ENCODE data around the gene PLSCR4. TPM values are rescaled to one million over a fixed set of nuclear protein-coding genes. Genes with fewer than 3 reads are reported as not detected.
"Not testable (repeated sequence)": the region's sequence is repeated elsewhere in the genome, so short reads cannot be mapped to it uniquely, and the experiment has no call there.

The PLSCR4 gene
- total RNA-seq, 4 donors from 2014 or later, result 22.8 to 27.5 (median 25.7) TPM

DNA sequence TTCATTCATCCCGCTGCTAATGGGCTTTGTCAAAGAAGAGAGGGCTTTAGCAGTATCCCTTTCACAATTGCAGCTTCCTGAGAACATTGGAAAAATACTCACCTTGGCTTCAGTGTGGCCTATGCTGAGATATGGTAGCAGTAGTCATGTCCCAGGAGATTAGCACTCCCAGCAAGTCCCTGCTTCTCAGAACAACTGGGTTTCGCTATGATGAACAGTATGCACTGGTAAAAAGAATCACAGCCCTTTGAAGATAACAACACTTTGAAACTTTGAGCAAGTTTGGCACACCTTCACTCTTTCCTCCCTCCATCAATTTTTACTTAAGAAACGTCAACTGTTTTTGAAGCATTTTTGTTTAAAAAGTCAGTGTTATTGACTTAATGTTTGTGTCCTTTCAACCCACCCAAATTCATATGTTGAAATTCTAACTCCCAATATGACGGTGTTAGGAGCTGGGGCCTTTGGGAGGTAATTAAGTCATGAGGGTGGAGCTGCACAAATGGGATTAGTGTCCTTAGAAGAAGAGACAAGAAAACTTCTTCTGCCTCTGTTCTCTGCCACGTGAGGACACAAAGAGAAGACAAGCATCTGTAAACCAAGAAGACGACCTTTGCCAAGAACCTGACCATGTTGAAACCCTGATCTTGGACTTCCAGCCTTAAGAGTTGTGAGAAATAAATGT is 17.8 kb upstream of the PLSCR4 start:
- Histone ChIP-seq H3K27ac (no peak overlapping the region), H3K27me3 (no peaks in the 10 kb centered on the region), H3K4me3 (no peak overlapping the region), H3K9me3 (no peaks in the 10 kb centered on the region), H3K4me1 (no peaks in the 10 kb centered on the region), H3K36me3 (no peaks in the 10 kb centered on the region)
- no peak for DNase-seq
- TF ChIP-seq CTCF (IDR thresholded peaks at IDR 0.05) (no peak), POLR2A (IDR thresholded peaks at IDR 0.05) (no peak)

DNA sequence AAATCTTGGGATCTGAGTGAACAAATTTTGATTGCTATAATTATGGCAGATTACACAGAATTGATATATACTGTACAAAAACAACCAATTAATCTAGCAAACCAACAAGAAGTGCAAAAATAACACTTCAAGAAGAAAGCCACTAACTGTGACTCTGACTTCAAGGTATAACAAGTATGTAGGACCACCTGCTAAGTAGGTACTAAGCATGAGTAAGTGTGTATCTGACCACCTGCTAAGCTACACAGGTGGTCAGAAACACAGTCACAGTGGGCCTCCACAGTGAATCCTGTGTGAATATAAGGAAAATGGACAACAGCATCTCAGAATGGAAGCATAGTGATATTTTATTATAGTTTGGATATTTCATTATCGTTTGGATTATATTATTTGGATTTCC is 14.8 kb upstream of the PLSCR4 start:
- Histone ChIP-seq H3K4me3 (no peak overlapping the region), H3K27ac (no peak overlapping the region), H3K9me3 (no peaks in the 10 kb centered on the region), H3K36me3 (no peaks in the 10 kb centered on the region), H3K4me1 (no peaks in the 10 kb centered on the region), H3K27me3 (no peaks in the 10 kb centered on the region)
- TF ChIP-seq CTCF (IDR thresholded peaks at IDR 0.05), result no peak
- no peak for TF ChIP-seq POLR2A (IDR thresholded peaks at IDR 0.05)
- no peak for DNase-seq

DNA sequence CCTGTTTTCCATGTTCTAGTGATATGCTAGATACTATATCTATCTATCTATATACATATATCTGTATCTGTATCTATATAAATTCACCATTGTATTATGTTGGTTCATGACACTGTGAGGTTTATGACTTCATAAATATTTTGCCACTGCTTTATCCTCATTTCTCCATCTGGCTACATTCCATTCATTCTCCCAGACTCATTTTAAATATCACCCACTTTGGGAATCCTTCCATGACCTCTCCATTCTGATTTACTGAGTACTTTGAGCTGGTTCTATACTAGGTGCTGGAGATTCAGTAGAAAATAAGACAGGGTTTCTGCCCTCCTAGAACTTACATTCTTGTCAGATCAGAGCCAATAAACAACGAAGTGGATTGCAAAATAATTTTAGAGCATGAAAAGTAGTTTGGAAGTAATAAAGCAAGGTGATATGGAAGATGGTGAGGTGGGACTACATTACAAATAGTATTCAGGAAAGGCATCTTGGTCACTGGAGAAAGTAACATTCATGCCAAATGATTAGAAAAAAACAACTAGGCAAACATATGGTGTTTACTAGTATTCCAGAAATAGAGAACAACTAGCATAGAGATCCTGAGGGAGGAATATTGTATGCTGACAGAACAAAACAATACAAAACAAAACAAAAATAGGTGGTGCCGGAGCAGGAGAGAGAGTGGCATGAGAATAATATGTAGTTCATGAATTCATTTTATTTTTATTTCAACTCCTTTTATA is 11.6 kb upstream of the PLSCR4 start:
- Histone ChIP-seq H3K27ac (no peak overlapping the region), H3K36me3 (no peaks in the 10 kb centered on the region), H3K4me3 (no peak overlapping the region), H3K27me3 (no peaks in the 10 kb centered on the region), H3K9me3 (no peaks in the 10 kb centered on the region), H3K4me1 (no peaks in the 10 kb centered on the region)
- no peak for TF ChIP-seq CTCF (IDR thresholded peaks at IDR 0.05)
- DNase-seq, result no peak

GRCh38 chr3:146259880-146260589 is 9.1 kb upstream of the PLSCR4 start:
- no peak overlapping the region for H3K27ac ChIP-seq
- no peaks in the 10 kb centered on the region for H3K27me3 ChIP-seq
- TF ChIP-seq POLR2A (IDR thresholded peaks at IDR 0.05) (no peak), CTCF (IDR thresholded peaks at IDR 0.05) (no peak)
- no peaks in the 10 kb centered on the region for H3K36me3 ChIP-seq
- no peak overlapping the region for H3K4me3 ChIP-seq
- no peaks in the 10 kb centered on the region for H3K9me3 ChIP-seq
- no peak for DNase-seq
- H3K4me1 ChIP-seq, result no peaks in the 10 kb centered on the region

DNA sequence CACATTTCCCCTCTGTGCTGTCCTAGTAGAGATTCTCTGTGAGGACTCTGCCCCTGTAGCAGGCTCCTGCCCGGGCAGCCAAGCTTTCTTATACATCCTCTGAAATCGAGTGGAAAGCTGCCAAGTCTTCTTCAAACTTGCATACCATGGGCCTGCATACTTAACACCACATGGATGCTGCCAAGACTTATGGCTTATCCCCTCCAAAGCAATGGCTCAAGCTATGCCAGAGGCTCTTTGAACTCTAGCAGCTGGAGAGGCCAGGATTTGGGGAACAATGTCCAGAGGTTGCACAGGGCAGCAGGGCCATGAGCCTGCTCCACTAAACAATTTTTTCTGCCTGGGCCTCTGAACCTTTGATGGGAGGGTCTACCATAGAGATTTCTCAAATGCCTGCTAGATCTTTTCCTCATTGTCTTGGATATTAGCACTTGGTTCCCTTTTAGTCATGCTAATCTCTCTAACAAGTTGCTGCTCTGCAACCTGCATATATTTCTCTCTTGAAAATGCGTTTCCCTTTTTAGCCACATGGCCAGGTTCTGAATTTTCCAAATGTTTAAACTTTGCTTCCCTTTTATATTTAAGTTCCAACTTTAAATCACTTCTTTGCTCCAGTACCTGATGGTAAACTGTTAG is 6.1 kb upstream of the PLSCR4 start:
- no peaks in the 10 kb centered on the region for H3K4me1 ChIP-seq

DNA sequence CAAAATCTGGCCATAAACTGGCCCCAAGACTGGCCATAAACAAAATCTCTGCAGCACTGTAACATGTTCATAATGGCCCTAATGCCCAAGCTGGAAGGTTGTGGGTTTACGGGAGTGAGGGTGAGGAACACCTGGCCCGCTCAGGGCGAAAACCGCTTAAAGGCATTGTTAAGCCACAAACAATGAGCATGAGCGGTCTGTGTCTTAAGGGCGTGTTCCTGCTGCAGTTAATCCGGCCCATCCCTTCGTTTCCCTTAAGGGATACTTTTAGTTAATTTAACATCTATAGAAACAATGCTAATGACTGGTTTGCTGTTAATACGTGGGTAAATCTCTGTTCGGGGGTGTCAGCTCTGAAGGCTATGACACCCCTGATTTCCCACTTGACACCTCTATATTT is 1.5 kb upstream of the PLSCR4 start:
- H3K9me3 ChIP-seq, DNase-seq, H3K27me3 ChIP-seq, H3K4me3 ChIP-seq, H3K4me1 ChIP-seq, H3K36me3 ChIP-seq: not testable (repeated sequence)
- peak overlapping the region in 1 of 4 donors; percentile 95 for H3K27ac ChIP-seq

More for the DNA sequence above, 6.1 kb upstream of the PLSCR4 start:
- Histone ChIP-seq H3K4me3 (no peak overlapping the region), H3K36me3 (no peaks in the 10 kb centered on the region), H3K27ac (no peak overlapping the region), H3K27me3 (no peaks in the 10 kb centered on the region), H3K9me3 (no peaks in the 10 kb centered on the region)
- TF ChIP-seq CTCF (IDR thresholded peaks at IDR 0.05) (no peak), POLR2A (IDR thresholded peaks at IDR 0.05) (no peak)
- DNase-seq, result no peak
